PC-9 (cell line): ENCODE measurements around the gene ITPRIP. TPM values are rescaled to one million over a fixed set of nuclear protein-coding genes. Genes with fewer than 3 reads are reported as not detected.
A peak's percentile ranks its signal among the peaks of the same experiment; 100 is the strongest.

Experiments
- BruUV-seq: library from RNA; stranded (reverse); fragments of 400-500 nt; replicated peaks from 2 replicates; lab custom pipeline; 2021; lab: Mats Ljungman, UMichigan
- CTCF ChIA-PET: fragments of 300-600 bp; sonication (Branson Sonifier 250); formaldehyde crosslinking; loops from one replicate; lab custom pipeline; 2022; ENCODE audit warnings: antibody characterized with exemption; lab: Charles Lee
- POLR2A ChIA-PET: fragments of 300-600 bp; sonication (Branson Sonifier 250); formaldehyde crosslinking; loops from one replicate; lab custom pipeline; 2022; ENCODE audit warnings: antibody characterized with exemption; ENCODE audit not compliant: unreplicated experiment; lab: Charles Lee
- DNase-seq, 2 experiments: peaks; one replicate each; pipeline versions ENCODE4 v3.0.0 to v3.0.0-alpha.2; 2015 to 2022; ENCODE audit warnings: mixed read lengths in 1 of 2
- H2AFZ ChIP-seq: fragments of 200-600 bp; sonication (generic); 2 replicates; pipeline ENCODE4 v1.8.1; 2017; ENCODE audit warnings: antibody characterized with exemption
- H3F3A ChIP-seq: fragments of 200-600 bp; sonication (generic); 2 replicates; pipeline ENCODE4 v1.8.1; 2017; ENCODE audit warnings: antibody characterized with exemption, mild to moderate bottlenecking, low read depth; ENCODE audit not compliant: insufficient read depth
- H3K27ac ChIP-seq: fragments of 200-600 bp; sonication (generic); 2 replicates; pipeline ENCODE4 v1.6.1; 2016; ENCODE audit warnings: mixed run types
- H3K27me3 ChIP-seq: fragments of 200-600 bp; sonication (generic); 2 replicates; pipeline ENCODE4 v1.6.1; 2016; ENCODE audit warnings: low read depth, mixed run types; ENCODE audit not compliant: insufficient read depth
- H3K36me3 ChIP-seq: fragments of 200-600 bp; sonication (generic); 2 replicates; pipeline ENCODE4 v1.6.1; 2016; ENCODE audit warnings: low read depth, mixed run types
- H3K4me1 ChIP-seq: fragments of 200-600 bp; sonication (generic); replicated peaks from 2 replicates; pipeline ENCODE4 v1.6.1; 2016; ENCODE audit warnings: mixed run types; ENCODE audit not compliant: insufficient read depth
- H3K4me2 ChIP-seq: fragments of 200-600 bp; sonication (generic); 2 replicates; pipeline ENCODE4 v1.6.1; 2017; ENCODE audit warnings: mixed run types
- H3K4me3 ChIP-seq: fragments of 200-600 bp; sonication (generic); 2 replicates; pipeline ENCODE4 v1.6.1; 2016; ENCODE audit warnings: mixed run types
- H3K79me2 ChIP-seq: fragments of 200-600 bp; sonication (generic); 2 replicates; pipeline ENCODE4 v1.6.1; 2017; ENCODE audit warnings: low read depth, mixed run types
- H3K9me2 ChIP-seq: fragments of 200-600 bp; sonication (generic); 2 replicates; pipeline ENCODE4 v1.8.1; 2017; ENCODE audit warnings: mild to moderate bottlenecking; ENCODE audit not compliant: insufficient read depth
- H3K9me3 ChIP-seq: fragments of 200-600 bp; sonication (generic); 2 replicates; pipeline ENCODE4 v1.8.1; 2016; ENCODE audit warnings: low read depth; ENCODE audit not compliant: insufficient read depth
- H4K20me1 ChIP-seq: fragments of 200-600 bp; sonication (generic); 2 replicates; pipeline ENCODE4 v1.8.1; 2017; ENCODE audit not compliant: insufficient read depth
- EZH2 ChIP-seq: fragments of 200-600 bp; sonication (generic); IDR thresholded peaks from 2 replicates; pipeline ENCODE4 v1.8.0; 2017; ENCODE audit warnings: antibody characterized with exemption, low read depth
- intact Hi-C: fragments of 100-400 bp; cut with micrococcal nuclease; formaldehyde crosslinking; loops from one replicate; pipeline ENCODE4 v1.10.0; 2022; ENCODE audit not compliant: unreplicated experiment
- total RNA-seq: library from RNA; stranded (reverse); gene quantifications from 2 replicates; pipeline ENCODE4 v1.2.3, GENCODE V29; 2021
- TF ChIP-seq, protein P1 (sequence below): fragments of 200-600 bp; sonication (generic); conservative IDR thresholded peaks from 2 replicates; pipeline ENCODE4 v1.6.1; 2017; ENCODE audit warnings: mixed run types, antibody characterized with exemption, mild to moderate bottlenecking, moderate library complexity

The ITPRIP gene
- total RNA-seq, 1 experiment from 2014 or later, result 6.7 TPM

DNA sequence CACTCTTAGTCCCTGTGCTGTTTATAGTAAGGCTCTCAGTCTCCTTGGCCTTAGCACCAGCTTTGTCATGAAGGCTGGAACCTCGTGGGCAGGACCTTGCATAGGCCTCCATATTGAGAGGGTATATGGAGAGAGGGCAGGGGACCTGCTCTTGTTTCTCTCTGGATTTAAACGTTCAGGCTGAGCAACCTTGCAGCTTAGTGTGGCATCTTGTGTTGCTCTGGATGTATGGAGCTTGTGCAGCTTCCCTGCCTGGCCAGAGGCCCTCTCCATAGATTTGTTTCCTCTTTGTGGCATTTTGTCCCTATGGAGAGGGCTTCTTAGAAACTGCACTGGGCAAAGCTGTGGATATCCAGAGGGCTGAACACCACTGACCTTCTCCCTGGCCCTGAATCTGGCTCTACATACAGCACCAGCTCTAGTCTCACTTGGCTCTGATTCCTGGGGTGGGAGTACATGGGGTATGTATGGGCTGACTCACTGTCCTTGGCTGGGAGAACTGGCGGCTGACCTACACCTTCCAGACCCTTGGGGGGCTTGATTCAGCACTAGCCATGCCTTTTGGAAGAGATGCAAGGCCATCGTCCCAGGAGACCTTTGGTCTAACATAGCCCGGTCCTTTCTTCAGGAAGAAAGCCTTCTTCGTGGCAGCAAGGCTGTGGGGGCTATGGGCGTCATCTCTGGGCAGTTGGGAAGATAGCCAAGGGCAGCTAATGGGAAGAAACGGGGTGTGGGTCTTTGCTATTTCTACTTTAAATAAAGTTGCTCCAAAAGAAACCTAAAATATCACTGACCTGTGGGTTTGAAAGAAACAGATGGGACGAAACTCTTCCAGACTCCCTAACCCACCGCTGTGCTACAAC, 30.5 kb downstream of the ITPRIP start:
- ChIA-PET POLR2A (interaction anchor here (0.6 kb wide), 1 partner anchor 40 kb away, joined by 3 read pairs; no protein-coding TSS in a partner anchor), CTCF (no interaction called here)
- no TSS peak for BruUV-seq
- Histone ChIP-seq H3K27ac (no peak overlapping the region), H3K4me1 (peaks cover 15% of the 10 kb centered on the region), H3K9me3 (no peaks in the 10 kb centered on the region; the same call in 1 of the 2 replicates), H3K79me2 (no peaks in the 10 kb centered on the region), H3K27me3 (no peaks in the 10 kb centered on the region), H3K36me3 (no peaks in the 10 kb centered on the region), H3K4me3 (no peak overlapping the region), H2AFZ (no peak overlapping the region), H4K20me1 (no peaks in the 10 kb centered on the region), H3K4me2 (no peak overlapping the region), H3K9me2 (no peaks in the 10 kb centered on the region), H3F3A (0 out of 2 replicates have a peak, but pooled peaks cover 4% of the 10 kb centered on the region)
- no peak for TF ChIP-seq EZH2
- TF ChIP-seq, protein P1, sequence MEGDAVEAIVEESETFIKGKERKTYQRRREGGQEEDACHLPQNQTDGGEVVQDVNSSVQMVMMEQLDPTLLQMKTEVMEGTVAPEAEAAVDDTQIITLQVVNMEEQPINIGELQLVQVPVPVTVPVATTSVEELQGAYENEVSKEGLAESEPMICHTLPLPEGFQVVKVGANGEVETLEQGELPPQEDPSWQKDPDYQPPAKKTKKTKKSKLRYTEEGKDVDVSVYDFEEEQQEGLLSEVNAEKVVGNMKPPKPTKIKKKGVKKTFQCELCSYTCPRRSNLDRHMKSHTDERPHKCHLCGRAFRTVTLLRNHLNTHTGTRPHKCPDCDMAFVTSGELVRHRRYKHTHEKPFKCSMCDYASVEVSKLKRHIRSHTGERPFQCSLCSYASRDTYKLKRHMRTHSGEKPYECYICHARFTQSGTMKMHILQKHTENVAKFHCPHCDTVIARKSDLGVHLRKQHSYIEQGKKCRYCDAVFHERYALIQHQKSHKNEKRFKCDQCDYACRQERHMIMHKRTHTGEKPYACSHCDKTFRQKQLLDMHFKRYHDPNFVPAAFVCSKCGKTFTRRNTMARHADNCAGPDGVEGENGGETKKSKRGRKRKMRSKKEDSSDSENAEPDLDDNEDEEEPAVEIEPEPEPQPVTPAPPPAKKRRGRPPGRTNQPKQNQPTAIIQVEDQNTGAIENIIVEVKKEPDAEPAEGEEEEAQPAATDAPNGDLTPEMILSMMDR, result no peak
- no peak for DNase-seq
- intact Hi-C loops, result no loop called here

DNA sequence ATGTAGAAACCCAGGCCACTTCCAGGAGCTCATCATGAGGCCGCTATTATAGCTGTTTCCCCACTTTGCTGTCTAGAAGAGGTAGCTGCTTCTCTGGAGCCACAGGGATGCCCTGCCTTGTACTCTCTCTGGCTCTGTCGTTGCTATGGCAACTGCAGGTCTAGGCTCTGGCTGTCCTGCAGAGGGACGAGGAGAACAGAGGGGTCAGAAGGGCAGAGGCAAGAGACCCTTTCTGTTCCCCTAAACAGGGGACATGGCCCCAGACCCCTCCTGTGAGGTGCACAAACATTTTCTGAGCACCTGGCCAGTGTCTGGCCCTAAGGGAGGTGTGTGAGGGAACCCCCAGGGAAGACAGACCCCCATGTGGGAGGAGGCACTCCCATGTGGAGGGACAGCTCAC, 31.4 kb downstream of the ITPRIP start:
- ChIA-PET CTCF (interaction anchor here (0.6 kb wide), 1 partner anchor 27 kb away, joined by 4 read pairs; no protein-coding TSS in a partner anchor), POLR2A (no interaction called here)
- 0 out of 2 replicates have a peak, but pooled peaks cover 4% of the 10 kb centered on the region for H3F3A ChIP-seq
- no peaks in the 10 kb centered on the region for H3K9me2 ChIP-seq
- H3K27ac ChIP-seq, result no peak overlapping the region
- no peaks in the 10 kb centered on the region for H4K20me1 ChIP-seq
- no peaks in the 10 kb centered on the region for H3K27me3 ChIP-seq
- H3K4me3 ChIP-seq, result no peak overlapping the region
- H2AFZ ChIP-seq, result no peak overlapping the region
- DNase-seq, result no peak
- peaks cover 15% of the 10 kb centered on the region for H3K4me1 ChIP-seq
- H3K9me3 ChIP-seq, result no peaks in the 10 kb centered on the region; the same call in 1 of the 2 replicates
- H3K36me3 ChIP-seq, result no peaks in the 10 kb centered on the region
- BruUV-seq, result no TSS peak
- no peak overlapping the region for H3K4me2 ChIP-seq
- no peaks in the 10 kb centered on the region for H3K79me2 ChIP-seq
- no peak for TF ChIP-seq EZH2
- TF ChIP-seq, protein P1, result no peak
- intact Hi-C loops, result no loop called here

DNA sequence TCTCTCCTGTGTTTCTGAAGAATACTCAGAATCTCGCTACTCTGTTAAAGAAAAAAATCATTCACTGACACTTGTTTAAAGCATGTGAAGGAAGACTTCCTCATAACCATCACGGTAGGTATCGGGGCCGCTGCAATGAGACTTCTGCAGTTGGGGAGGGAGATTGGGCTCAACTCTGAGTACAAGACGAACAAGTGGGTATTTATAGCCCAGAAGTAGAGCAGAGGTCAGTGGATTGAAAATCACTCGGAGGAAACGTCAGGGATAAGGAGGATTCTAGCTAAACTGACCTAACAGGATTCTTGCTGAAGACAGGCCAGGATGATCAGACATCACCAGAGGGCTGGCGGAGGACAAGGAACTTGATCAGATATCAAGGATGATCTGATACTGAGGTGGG, 33.3 kb downstream of the ITPRIP start:
- BruUV-seq, result no TSS peak
- POLR2A ChIA-PET, result interaction anchor here (0.5 kb wide), 1 partner anchor 30 kb away, joined by 3 read pairs; no protein-coding TSS in a partner anchor
- intact Hi-C loops, result loop anchor here (1.0 kb wide), 1 partner anchor 45 kb away; no protein-coding TSS in a partner anchor

More for the DNA sequence above, 33.3 kb downstream of the ITPRIP start:
- H3K4me1 ChIP-seq, result peaks cover 15% of the 10 kb centered on the region
- H3K79me2 ChIP-seq, result no peaks in the 10 kb centered on the region
- H3F3A ChIP-seq, result 0 out of 2 replicates have a peak, but pooled peaks cover 4% of the 10 kb centered on the region
- H3K9me3 ChIP-seq, result no peaks in the 10 kb centered on the region; the same call in 1 of the 2 replicates
- CTCF ChIA-PET, result interaction anchor here (0.6 kb wide), 1 partner anchor 10 kb away, joined by 6 read pairs; no protein-coding TSS in a partner anchor
- H3K4me2 ChIP-seq, result peak overlapping the region; percentile 63
- H3K27me3 ChIP-seq, result no peaks in the 10 kb centered on the region
- H3K4me3 ChIP-seq, result no peak overlapping the region
- H3K27ac ChIP-seq, result peak overlapping the region; percentile 43; the same call in 1 of the 2 replicates
- H3K9me2 ChIP-seq, result no peaks in the 10 kb centered on the region
- DNase-seq, result peak in 1 of 2 experiments; percentile 55
- H3K36me3 ChIP-seq, result no peaks in the 10 kb centered on the region
- H4K20me1 ChIP-seq, result no peaks in the 10 kb centered on the region
- TF ChIP-seq, protein P1, result no peak
- TF ChIP-seq EZH2, result no peak
- no peak overlapping the region for H2AFZ ChIP-seq
